IMR-90 (cell line): ENCODE data around the gene TAF4. TPM values are rescaled to one million over a fixed set of nuclear protein-coding genes. Genes with fewer than 3 reads are reported as not detected.

ENCODE experiments used
- ATAC-seq: fragments of 200-7000 bp; cut with Tn5 transposase; 2 replicates; pipeline ENCODE4 v1.9.1; 2020; ENCODE audit warnings: low read depth, mild to moderate bottlenecking, moderate library complexity
- BruUV-seq: library from RNA; stranded (reverse); fragments of 400-500 nt; replicated peaks from 2 replicates; lab custom pipeline; 2021; lab: Mats Ljungman, UMichigan
- CTCF ChIA-PET: fragments of 300-600 bp; formaldehyde crosslinking; extraction: SDS; loops from one replicate; lab custom pipeline; 2021; ENCODE audit warnings: antibody characterized with exemption; lab: Yijun Ruan, JAX
- POLR2A ChIA-PET: fragments of 300-600 bp; sonication (Branson Sonifier 250); formaldehyde crosslinking; loops from one replicate; lab custom pipeline; 2022; ENCODE audit warnings: antibody characterized with exemption; ENCODE audit not compliant: unreplicated experiment; lab: Charles Lee
- DNase-seq: peaks from one replicate; pipeline ENCODE4 v3.0.0; 2013
- H2AFZ ChIP-seq: replicated peaks from 2 replicates; pipeline ENCODE3; 2013; ENCODE audit warnings: low read length, mild to moderate bottlenecking; ENCODE audit not compliant: poor library complexity
- H2AK5ac ChIP-seq: 2 replicates; pipeline ENCODE4 v1.6.1; 2013; ENCODE audit warnings: low read depth, low read length, inconsistent platforms
- H2AK9ac ChIP-seq: replicated peaks from 2 replicates; pipeline ENCODE3; 2013; ENCODE audit warnings: mild to moderate bottlenecking, low read depth, low read length, moderate library complexity; ENCODE audit not compliant: poor library complexity
- H2BK120ac ChIP-seq: 2 replicates; pipeline ENCODE4 v1.6.1; 2013; ENCODE audit warnings: low read depth, low read length, inconsistent platforms
- H2BK15ac ChIP-seq: 3 replicates; pipeline ENCODE4 v1.6.1; 2013; ENCODE audit warnings: low read depth, low read length, inconsistent platforms
- H2BK20ac ChIP-seq: 2 replicates; pipeline ENCODE4 v1.6.1; 2013; ENCODE audit warnings: low read depth, mild to moderate bottlenecking, inconsistent platforms, low read length, moderate library complexity
- H2BK5ac ChIP-seq: 2 replicates; pipeline ENCODE4 v1.6.1; 2013; ENCODE audit warnings: mild to moderate bottlenecking, low read depth, low read length, inconsistent platforms; ENCODE audit not compliant: poor library complexity, severe bottlenecking
- H3K14ac ChIP-seq: replicated peaks from 2 replicates; pipeline ENCODE4 v1.6.1; 2013; ENCODE audit warnings: low read depth, low read length, inconsistent platforms
- H3K18ac ChIP-seq: 2 replicates; pipeline ENCODE4 v1.6.1; 2013; ENCODE audit warnings: low read depth, low read length, control low read depth
- H3K23ac ChIP-seq: 2 replicates; pipeline ENCODE4 v1.6.1; 2013; ENCODE audit warnings: low read depth, low read length, inconsistent platforms
- H3K27ac ChIP-seq: 2 replicates; pipeline ENCODE4 v1.5.1; 2013; ENCODE audit warnings: mild to moderate bottlenecking, control low read depth, low read length; ENCODE audit not compliant: insufficient read depth
- H3K27me3 ChIP-seq: 2 replicates; pipeline ENCODE4 v1.6.1; 2013; ENCODE audit warnings: low read length; ENCODE audit not compliant: control insufficient read depth, insufficient read depth
- H3K36me3 ChIP-seq: 2 replicates; pipeline ENCODE4 v1.6.1; 2013; ENCODE audit warnings: low read length, mixed read lengths; ENCODE audit not compliant: control insufficient read depth, insufficient read depth
- H3K4ac ChIP-seq: 2 replicates; pipeline ENCODE4 v1.6.1; 2013; ENCODE audit warnings: low read depth, low read length, inconsistent platforms
- H3K4me1 ChIP-seq: 2 replicates; pipeline ENCODE4 v1.6.1; 2013; ENCODE audit warnings: low read length, mixed read lengths; ENCODE audit not compliant: control insufficient read depth, insufficient read depth
- H3K4me2 ChIP-seq: 2 replicates; pipeline ENCODE4 v1.6.1; 2013; ENCODE audit warnings: low read depth, mild to moderate bottlenecking, control low read depth, low read length, moderate library complexity
- H3K4me3 ChIP-seq: 2 replicates; pipeline ENCODE4 v1.5.1; 2013; ENCODE audit warnings: low read depth, mild to moderate bottlenecking, control low read depth, low read length, moderate library complexity; ENCODE audit not compliant: insufficient read depth
- H3K56ac ChIP-seq: 2 replicates; pipeline ENCODE4 v1.6.1; 2013; ENCODE audit warnings: low read length, inconsistent platforms; ENCODE audit not compliant: insufficient read depth; ENCODE audit errors: extremely low read depth
- H3K79me1 ChIP-seq, 2 experiments: 2 replicates each; pipeline ENCODE4 v1.6.1; 2013; ENCODE audit warnings: low read length in 2 of 2, inconsistent platforms in 1 of 2, low read depth in 1 of 2
- H3K9ac ChIP-seq: 2 replicates; pipeline ENCODE4 v1.6.1; 2013; ENCODE audit warnings: low read depth, low read length, control low read depth
- H3K9me1 ChIP-seq: 2 replicates; pipeline ENCODE4 v1.6.1; 2013; ENCODE audit warnings: low read length, inconsistent platforms; ENCODE audit not compliant: insufficient read depth
- H3K9me3 ChIP-seq: 2 replicates; pipeline ENCODE4 v1.6.1; 2013; ENCODE audit warnings: low read length; ENCODE audit not compliant: control insufficient read depth, insufficient read depth
- H4K20me1 ChIP-seq: 2 replicates; pipeline ENCODE4 v1.6.1; 2013; ENCODE audit warnings: low read length, inconsistent platforms; ENCODE audit not compliant: insufficient read depth
- H4K5ac ChIP-seq: 2 replicates; pipeline ENCODE4 v1.6.1; 2013; ENCODE audit warnings: mild to moderate bottlenecking, low read depth, low read length, control low read depth
- H4K8ac ChIP-seq, 2 experiments: 2 replicates each; pipeline ENCODE4 v1.6.1; 2013; ENCODE audit warnings: low read depth in 2 of 2, low read length in 2 of 2, control low read depth in 1 of 2, inconsistent platforms in 1 of 2
- H4K91ac ChIP-seq: 2 replicates; pipeline ENCODE4 v1.6.1; 2013; ENCODE audit warnings: low read depth, low read length, inconsistent platforms; ENCODE audit not compliant: insufficient read depth
- BHLHE40 ChIP-seq: fragments of 150-350 bp; IDR thresholded peaks from 2 replicates; pipeline ENCODE4 v1.6.1; 2016; ENCODE audit warnings: mild to moderate bottlenecking, low read depth, low read length
- RAD21 ChIP-seq: IDR thresholded peaks from 2 replicates; pipeline ENCODE4 v1.6.1; 2012; ENCODE audit warnings: low read length, improper control_type of control experiment
- WGBS, 2 experiments: methylation state at CpG; one replicate each; pipeline versions ENCODE4 v1.1.5 to v1.1.7; 2013; ENCODE audit warnings: missing lambda C conversion rate in 2 of 2; ENCODE audit not compliant: insufficient read length in 1 of 2; ENCODE audit errors: extremely low coverage in 2 of 2; 5-methylcytosine and 5-hydroxymethylcytosine counted together
- dilution Hi-C: fragments of 300-500 bp; cut with HindIII; formaldehyde crosslinking; loops from one replicate; pipeline ENCODE4 v1.14.3; 2018; ENCODE audit warnings: low sequenced_read_pairs; ENCODE audit not compliant: unreplicated experiment
- in situ Hi-C: fragments of 300-500 bp; cut with MboI; formaldehyde crosslinking; loops from 3 replicates; pipeline ENCODE4 v1.14.3; 2019; ENCODE audit warnings: low sequenced_read_pairs, inconsistent platforms, mixed read lengths
- intact Hi-C: fragments of 100-400 bp; cut with micrococcal nuclease; formaldehyde crosslinking; loops from 2 replicates; pipeline ENCODE4 v1.10.0; 2022
- polyA plus RNA-seq, 3 experiments: library from polyadenylated mRNA; depleted of rRNA; stranded (reverse); fragments of >200 nt; gene quantifications; 2 replicates each; pipeline ENCODE4 v1.2.3, GENCODE V29; 2012; ENCODE audit warnings: low replicate concordance in 1 of 3
- total RNA-seq: library from RNA; depleted of rRNA; stranded (reverse); fragments of >200 nt; gene quantifications from 2 replicates; pipeline ENCODE4 v1.2.3, GENCODE V29; 2012

Gene TAF4
- total and polyA plus RNA-seq, 2 of the 4 experiments (the other 2 are of a cell fraction): 1.4 to 5.1 TPM

GRCh38 chr20:61939691-61940360, 125.9 kb downstream of the TAF4 start:
- Histone ChIP-seq H3K4ac (no peak overlapping the region), H3K36me3 (no peaks in the 10 kb centered on the region), H4K20me1 (no peaks in the 10 kb centered on the region), H2BK20ac (no peak overlapping the region), H3K9ac (no peak overlapping the region), H3K4me1 (no peaks in the 10 kb centered on the region), H3K4me3 (no peak overlapping the region), H3K27ac (no peak overlapping the region), H2AK9ac (no peak overlapping the region), H3K56ac (no peak overlapping the region), H4K8ac (no peak overlapping the region), H2AK5ac (no peak overlapping the region), H2BK15ac (no peak overlapping the region), H2BK120ac (no peak overlapping the region), H4K5ac (no peak overlapping the region), H3K4me2 (no peak overlapping the region), H3K9me3 (no peaks in the 10 kb centered on the region), H3K27me3 (peaks cover 5% of the 10 kb centered on the region; the same call in 1 of the 2 replicates), H2AFZ (no peak overlapping the region), H3K9me1 (no peaks in the 10 kb centered on the region), H3K14ac (no peak overlapping the region), H3K79me1 (no peaks in the 10 kb centered on the region), H3K23ac (no peak overlapping the region), H3K18ac (no peak overlapping the region), H4K91ac (no peak overlapping the region), H2BK5ac (no peak overlapping the region)
- intact Hi-C loops (no loop called here), in situ Hi-C loops (no loop called here), dilution Hi-C loops (no loop called here)
- ChIA-PET POLR2A (no interaction called here), CTCF (no interaction called here)
- 62% methylated on average over 6 of the region's 13 CpGs; no CpG with 5 or more reads in 1 of the 2 experiments for WGBS, 2 experiments
- TF ChIP-seq RAD21 (no peak), BHLHE40 (no peak)
- ATAC-seq (no peak), DNase-seq (no peak)
- BruUV-seq: no TSS peak
